Adrenal gland (tissue), 5 donors: ENCODE data around the gene NPPB.

Source experiments
- CTCF ChIP-seq, 6 experiments: fragments of 450-650 bp in 4 of 6; fragments of 200-600 bp in 2 of 6; sonication (generic) in 1 of 6; IDR thresholded peaks; 1 replicate in 5 of 6; 2 replicates in 1 of 6; pipeline versions ENCODE4 v1.5.1 to v1.8.0; 2016 to 2021; ENCODE audit warnings: antibody characterized with exemption in 6 of 6, mild to moderate bottlenecking in 2 of 6, moderate library complexity in 1 of 6
- POLR2A ChIP-seq, 2 donors: fragments of 450-650 bp; IDR thresholded peaks; one replicate each; pipeline ENCODE4 v1.6.1; 2017; ENCODE audit warnings: antibody characterized with exemption in 2 of 2, mild to moderate bottlenecking in 2 of 2, moderate library complexity in 1 of 2
- donor health status: DM: no; HTN: no; CAD: no.

- TF ChIP-seq CTCF (IDR thresholded peaks at IDR 0.05) (no peak), POLR2A (IDR thresholded peaks at IDR 0.05) (no peak)
These were observed 21.6 kb downstream of the NPPB start for GRCh38 chr1:11836955-11837766.
